Caco-2 (cell line): ENCODE data around the gene TTC24. TPM values are rescaled to one million over a fixed set of nuclear protein-coding genes. Genes with fewer than 3 reads are reported as not detected.

Experiments used
- BruUV-seq: library from RNA; stranded (reverse); fragments of 400-500 nt; replicated peaks from 2 replicates; lab custom pipeline; 2021; lab: Mats Ljungman, UMichigan
- CTCF ChIA-PET: fragments of 300-600 bp; sonication (Branson Sonifier 250); formaldehyde crosslinking; loops from one replicate; lab custom pipeline; 2022; ENCODE audit warnings: antibody characterized with exemption; lab: Charles Lee
- POLR2A ChIA-PET: fragments of 300-600 bp; sonication (Branson Sonifier 250); formaldehyde crosslinking; loops from one replicate; lab custom pipeline; 2022; ENCODE audit warnings: antibody characterized with exemption; lab: Charles Lee
- DNase-seq, 2 experiments: peaks; one replicate each; pipeline versions ENCODE4 v3.0.0 to v3.0.0-alpha.2; 2020 to 2022
- H3K27me3 ChIP-seq: replicated peaks from 2 replicates; pipeline ENCODE4 v1.6.0; 2011; ENCODE audit warnings: low read length; ENCODE audit not compliant: control insufficient read depth, insufficient read depth
- H3K36me3 ChIP-seq: 2 replicates; pipeline ENCODE4 v1.5.1; 2011; ENCODE audit warnings: low read length; ENCODE audit not compliant: control insufficient read depth, insufficient read depth
- H3K4me1 ChIP-seq: fragments of 250-450 bp; sonication (Bioruptor Pico); 2 replicates; pipeline ENCODE4 v1.5.1; 2020; ENCODE audit warnings: mild to moderate bottlenecking
- H3K4me3 ChIP-seq: 2 replicates; pipeline ENCODE4 v1.5.1; 2011; ENCODE audit warnings: low read depth, mild to moderate bottlenecking, control low read depth, low read length
- H3K9me3 ChIP-seq: fragments of 250-450 bp; sonication (Bioruptor Pico); 2 replicates; pipeline ENCODE4 v1.5.1; 2020; ENCODE audit warnings: mild to moderate bottlenecking, moderate library complexity
- H3K27ac Mint-ChIP-seq: one replicate; pipeline ENCODE4 v1.8.0; 2022; ENCODE audit warnings: mixed read lengths; ENCODE audit not compliant: unreplicated experiment
- H3K27me3 Mint-ChIP-seq: one replicate; pipeline ENCODE4 v1.8.0; 2022; ENCODE audit warnings: mixed read lengths; ENCODE audit not compliant: insufficient read depth, unreplicated experiment
- H3K36me3 Mint-ChIP-seq: one replicate; pipeline ENCODE4 v1.8.0; 2022; ENCODE audit warnings: mild to moderate bottlenecking, mixed read lengths; ENCODE audit not compliant: insufficient read depth, unreplicated experiment
- H3K4me1 Mint-ChIP-seq: one replicate; pipeline ENCODE4 v1.8.0; 2022; ENCODE audit warnings: low read depth, mixed read lengths; ENCODE audit not compliant: unreplicated experiment
- H3K4me3 Mint-ChIP-seq: one replicate; pipeline ENCODE4 v1.8.0; 2022; ENCODE audit warnings: mild to moderate bottlenecking, moderate library complexity, mixed read lengths; ENCODE audit not compliant: unreplicated experiment
- H3K9me3 Mint-ChIP-seq: one replicate; pipeline ENCODE4 v1.8.0; 2022; ENCODE audit warnings: mixed read lengths; ENCODE audit not compliant: unreplicated experiment
- intact Hi-C: fragments of 100-400 bp; cut with micrococcal nuclease; formaldehyde crosslinking; loops from one replicate; pipeline ENCODE4 v1.10.0; 2022; ENCODE audit not compliant: unreplicated experiment
- total RNA-seq: library from RNA; stranded (reverse); gene quantifications from 2 replicates; pipeline ENCODE4 v1.2.3, GENCODE V29; 2022
- TF ChIP-seq, protein P1 (sequence below), 2 experiments: fragments of 200-600 bp in 1 of 2; IDR thresholded peaks; 1 replicate in 1 of 2; 2 replicates in 1 of 2; pipeline versions ENCODE4 v1.5.1 to v1.8.0; 2011 to 2022; ENCODE audit warnings: antibody characterized with exemption in 1 of 2, control low read depth in 1 of 2, inconsistent platforms in 1 of 2, low read depth in 1 of 2, low read length in 1 of 2, mild to moderate bottlenecking in 1 of 2, moderate library complexity in 1 of 2; ENCODE audit not compliant: insufficient read depth in 1 of 2, severe bottlenecking in 1 of 2, unreplicated experiment in 1 of 2

TTC24 gene
- total RNA-seq, 1 experiment from 2014 or later, result not detected

DNA sequence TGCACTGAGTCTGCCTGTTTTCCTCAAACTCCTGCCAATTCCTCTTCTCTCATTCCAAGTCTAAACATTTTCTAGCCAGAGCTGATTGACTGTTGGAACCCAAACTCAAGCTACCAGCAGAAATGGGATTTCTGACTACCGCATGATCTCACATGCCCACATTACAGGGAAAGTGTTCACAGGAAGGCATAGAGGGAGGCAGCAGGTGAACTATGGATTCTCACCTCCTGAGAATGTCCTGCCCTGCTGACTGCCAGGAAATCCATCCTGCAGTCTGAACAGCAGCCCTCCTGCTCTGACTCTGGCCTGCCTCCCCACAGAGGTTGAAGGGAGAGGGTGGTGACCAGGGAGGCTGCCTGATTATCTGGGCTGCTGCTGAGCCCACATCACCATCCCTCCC, 29.7 kb upstream of the TTC24 start:
- no TSS peak for BruUV-seq
- no peaks in the 10 kb centered on the region for H3K9me3 ChIP-seq
- no peaks in the 10 kb centered on the region for H3K4me1 ChIP-seq
- DNase-seq, result no peak
- TF ChIP-seq, protein P1, sequence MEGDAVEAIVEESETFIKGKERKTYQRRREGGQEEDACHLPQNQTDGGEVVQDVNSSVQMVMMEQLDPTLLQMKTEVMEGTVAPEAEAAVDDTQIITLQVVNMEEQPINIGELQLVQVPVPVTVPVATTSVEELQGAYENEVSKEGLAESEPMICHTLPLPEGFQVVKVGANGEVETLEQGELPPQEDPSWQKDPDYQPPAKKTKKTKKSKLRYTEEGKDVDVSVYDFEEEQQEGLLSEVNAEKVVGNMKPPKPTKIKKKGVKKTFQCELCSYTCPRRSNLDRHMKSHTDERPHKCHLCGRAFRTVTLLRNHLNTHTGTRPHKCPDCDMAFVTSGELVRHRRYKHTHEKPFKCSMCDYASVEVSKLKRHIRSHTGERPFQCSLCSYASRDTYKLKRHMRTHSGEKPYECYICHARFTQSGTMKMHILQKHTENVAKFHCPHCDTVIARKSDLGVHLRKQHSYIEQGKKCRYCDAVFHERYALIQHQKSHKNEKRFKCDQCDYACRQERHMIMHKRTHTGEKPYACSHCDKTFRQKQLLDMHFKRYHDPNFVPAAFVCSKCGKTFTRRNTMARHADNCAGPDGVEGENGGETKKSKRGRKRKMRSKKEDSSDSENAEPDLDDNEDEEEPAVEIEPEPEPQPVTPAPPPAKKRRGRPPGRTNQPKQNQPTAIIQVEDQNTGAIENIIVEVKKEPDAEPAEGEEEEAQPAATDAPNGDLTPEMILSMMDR (IDR thresholded peaks at IDR 0.05; ENCODE audit: insufficient read depth in 1 of 2, low read depth in 1 of 2, low read length in 1 of 2, severe bottlenecking in 1 of 2, unreplicated experiment in 1 of 2), result no peak
- Mint-ChIP-seq H3K4me1 (peaks cover 3% of the 10 kb centered on the region), H3K27me3 (no peaks in the 10 kb centered on the region), H3K27ac (no peak overlapping the region), H3K4me3 (no peak overlapping the region), H3K36me3 (peaks cover 25% of the 10 kb centered on the region), H3K9me3 (no peaks in the 10 kb centered on the region)
- peaks cover 2% of the 10 kb centered on the region for H3K36me3 ChIP-seq
- intact Hi-C loops, result no loop called here
- no peaks in the 10 kb centered on the region for H3K27me3 ChIP-seq
- no peak overlapping the region for H3K4me3 ChIP-seq
- ChIA-PET CTCF (no interaction called here), POLR2A (no interaction called here)

DNA sequence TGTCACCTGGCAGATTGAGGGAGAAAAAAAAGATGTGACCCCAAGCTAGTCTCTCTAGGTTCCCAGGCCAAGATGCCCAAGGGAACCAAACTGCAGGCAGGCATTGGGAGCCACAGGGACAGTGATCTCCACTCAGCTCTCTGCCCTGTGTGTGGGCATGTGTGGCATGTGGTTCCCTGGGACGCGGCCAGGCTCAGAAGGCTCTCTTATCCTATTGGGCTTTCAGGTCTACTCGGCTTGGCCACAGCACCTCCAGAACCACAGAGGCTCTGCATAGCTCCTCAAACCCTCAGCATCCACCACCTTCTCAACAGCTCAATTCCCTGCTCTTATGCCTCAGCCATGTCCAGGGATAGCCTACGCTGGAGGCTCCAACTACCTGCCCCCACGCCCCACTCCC, 29.2 kb upstream of the TTC24 start:
- peaks cover 2% of the 10 kb centered on the region for H3K36me3 ChIP-seq
- H3K27me3 ChIP-seq, result no peaks in the 10 kb centered on the region
- ChIA-PET CTCF (interaction anchor here (1.1 kb wide), 1 partner anchor 70 kb away, joined by 4 read pairs; no protein-coding TSS in a partner anchor), POLR2A (interaction anchor here (0.6 kb wide), 1 partner anchor 11 kb away, joined by 3 read pairs; no protein-coding TSS in a partner anchor)
- Mint-ChIP-seq H3K27ac (no peak overlapping the region), H3K4me1 (no peaks in the 10 kb centered on the region), H3K4me3 (no peak overlapping the region), H3K36me3 (peaks cover 31% of the 10 kb centered on the region), H3K27me3 (no peaks in the 10 kb centered on the region), H3K9me3 (no peaks in the 10 kb centered on the region)
- intact Hi-C loops, result no loop called here
- H3K4me3 ChIP-seq, result no peak overlapping the region
- no TSS peak for BruUV-seq
- H3K4me1 ChIP-seq, result no peaks in the 10 kb centered on the region
- TF ChIP-seq, protein P1 (IDR thresholded peaks at IDR 0.05; ENCODE audit: insufficient read depth in 1 of 2, low read depth in 1 of 2, low read length in 1 of 2, severe bottlenecking in 1 of 2, unreplicated experiment in 1 of 2), result no peak
- H3K9me3 ChIP-seq, result no peaks in the 10 kb centered on the region
- no peak for DNase-seq

DNA sequence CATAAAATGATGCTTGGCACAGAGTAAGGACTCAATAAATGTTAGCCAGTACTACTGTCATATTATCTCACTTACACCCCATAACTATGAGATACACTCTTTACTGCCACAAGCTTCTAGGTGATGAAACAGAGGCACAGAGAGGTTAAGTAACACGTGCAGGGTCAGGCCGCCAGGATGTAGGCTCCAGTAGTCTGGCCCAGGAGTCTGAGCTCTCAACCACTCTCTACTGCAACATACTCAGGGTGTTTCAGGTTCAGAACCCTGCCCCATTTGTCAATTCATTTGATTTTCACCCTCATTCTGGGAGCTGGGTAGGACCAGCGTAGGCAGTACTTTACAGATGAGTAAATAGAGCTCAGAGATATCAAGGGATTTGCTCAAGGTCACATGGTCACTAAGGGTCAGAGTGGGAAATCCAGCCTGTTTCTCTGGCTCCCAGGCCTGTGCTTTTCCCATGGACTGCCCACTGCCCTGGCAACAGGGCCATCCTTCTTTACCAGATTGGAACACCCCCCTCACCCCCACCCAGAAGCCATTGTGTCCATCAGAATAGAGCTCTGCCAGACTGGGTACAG, 28.4 kb upstream of the TTC24 start:
- Histone ChIP-seq H3K27me3 (no peaks in the 10 kb centered on the region), H3K36me3 (peaks cover 2% of the 10 kb centered on the region), H3K9me3 (no peaks in the 10 kb centered on the region), H3K4me3 (no peak overlapping the region), H3K4me1 (no peaks in the 10 kb centered on the region)
- BruUV-seq, result no TSS peak
- DNase-seq, result no peak
- POLR2A ChIA-PET, result interaction anchor here (0.6 kb wide), 1 partner anchor 12 kb away, joined by 3 read pairs; no protein-coding TSS in a partner anchor
- H3K4me3 Mint-ChIP-seq, result no peak overlapping the region
- H3K27ac Mint-ChIP-seq, result no peak overlapping the region
- CTCF ChIA-PET, result interaction anchor here (1.1 kb wide), 1 partner anchor 69 kb away, joined by 4 read pairs; no protein-coding TSS in a partner anchor
- TF ChIP-seq, protein P1 (IDR thresholded peaks at IDR 0.05; ENCODE audit: insufficient read depth in 1 of 2, low read depth in 1 of 2, low read length in 1 of 2, severe bottlenecking in 1 of 2, unreplicated experiment in 1 of 2), result no peak
- H3K27me3 Mint-ChIP-seq, result no peaks in the 10 kb centered on the region
- intact Hi-C loops, result no loop called here
- H3K36me3 Mint-ChIP-seq, result peaks cover 35% of the 10 kb centered on the region
- no peaks in the 10 kb centered on the region for H3K4me1 Mint-ChIP-seq
- no peaks in the 10 kb centered on the region for H3K9me3 Mint-ChIP-seq
